Endometrium (tissue), 2 donors: ENCODE results near the gene DCAF8.

Experiments
- FAIRE-seq: peaks from 2 replicates; lab custom pipeline; 2012; peaks lifted over from hg19 to GRCh38; lab: Jason Lieb, UNC
- donor health status: control.
- donor health status: control.

DCAF8 gene

DNA sequence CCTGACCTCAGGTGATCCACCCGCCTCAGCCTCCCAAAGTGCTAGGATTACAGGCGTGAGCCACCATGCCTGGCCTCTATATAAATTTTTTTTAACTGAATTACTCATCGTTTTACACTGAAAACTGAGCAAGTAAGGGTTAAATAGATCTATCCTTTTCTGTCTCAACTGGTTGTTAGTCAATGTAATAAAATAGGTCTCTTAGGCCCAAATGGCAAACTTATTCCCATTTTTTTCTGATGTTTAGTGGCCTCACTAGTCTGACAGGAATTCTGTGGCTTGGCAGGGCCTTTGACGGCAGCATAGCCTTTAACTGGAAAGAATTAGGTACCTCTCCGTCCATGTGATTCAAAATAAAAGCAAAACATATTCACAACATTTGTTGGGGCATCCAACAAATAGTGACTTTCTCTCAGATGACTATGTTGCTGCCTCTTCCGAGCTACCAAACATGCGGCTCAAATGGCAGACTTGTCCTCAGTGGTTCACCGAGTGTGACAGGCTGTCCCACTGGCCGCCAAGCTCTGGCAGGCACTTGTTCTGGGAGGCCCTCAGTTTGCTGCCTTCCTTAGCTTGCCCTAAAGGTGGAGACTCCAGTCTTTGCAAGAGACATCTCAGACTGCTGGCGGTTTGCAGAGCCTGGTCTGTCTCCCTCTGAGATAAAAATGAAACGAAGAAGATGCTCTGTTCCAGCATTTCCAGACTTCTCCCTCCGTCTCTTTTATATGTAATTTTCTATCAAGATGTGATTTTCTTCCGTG is 93.6 kb downstream of the DCAF8 start:
- no peak for FAIRE-seq

DNA sequence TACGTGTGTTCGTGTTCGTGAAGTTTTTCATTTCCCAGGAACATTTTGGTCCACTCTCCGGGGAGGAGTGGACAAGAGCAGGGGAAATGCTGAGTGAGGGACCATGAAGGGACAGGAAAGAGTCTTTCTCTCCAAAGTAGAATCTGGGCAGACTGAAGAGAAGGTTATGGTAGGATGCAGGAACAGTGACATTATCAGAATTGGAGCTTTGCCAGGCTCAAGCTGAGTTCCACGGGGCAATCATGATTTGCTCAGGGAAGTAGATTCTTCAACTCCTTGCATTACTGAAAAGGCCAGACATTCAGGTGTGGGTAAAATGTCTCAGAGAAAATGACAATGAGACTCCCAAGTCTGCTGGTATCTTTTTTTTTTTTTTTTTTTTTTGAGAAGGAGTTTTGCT is 94.3 kb downstream of the DCAF8 start:
- no peak for FAIRE-seq

DNA sequence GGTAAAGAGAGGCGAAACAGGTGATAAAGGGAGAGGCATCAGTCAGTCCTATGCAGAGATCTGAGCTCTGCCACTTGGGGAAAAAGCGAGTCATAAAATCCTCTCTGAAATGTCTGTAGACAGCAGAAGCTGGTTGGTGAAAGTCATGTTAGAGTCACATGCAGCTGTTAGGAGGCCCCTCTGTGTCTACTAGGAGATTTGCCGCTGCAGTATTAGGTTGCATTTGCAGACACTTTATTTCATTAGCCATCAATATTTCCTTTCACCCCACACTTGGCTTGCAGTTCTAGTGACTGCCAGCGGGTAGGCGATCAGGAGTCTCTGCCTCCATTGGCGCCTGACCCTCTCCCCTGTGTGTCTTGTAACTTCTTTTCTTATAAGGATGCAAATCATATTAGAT is 94.8 kb downstream of the DCAF8 start:
- no peak for FAIRE-seq

DNA sequence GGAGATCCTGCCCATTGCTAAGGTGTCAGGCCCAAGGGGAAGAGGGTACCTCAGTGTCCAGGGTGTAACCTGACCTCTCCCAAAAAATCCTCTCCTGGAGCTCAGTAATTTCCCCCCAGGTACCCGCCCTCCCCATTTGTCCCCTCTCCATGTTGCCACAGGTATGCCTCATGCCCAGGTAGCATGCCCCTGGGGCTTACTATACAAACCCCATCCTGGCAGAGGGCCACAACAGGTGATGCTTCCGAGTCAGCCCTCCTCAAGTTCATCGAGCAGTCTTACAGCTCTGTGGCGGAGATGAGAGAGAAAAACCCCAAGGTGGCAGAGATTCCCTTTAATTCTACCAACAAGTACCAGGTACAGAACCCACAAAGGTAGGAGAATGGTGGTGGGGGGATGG is 95.3 kb downstream of the DCAF8 start:
- FAIRE-seq = no peak

DNA sequence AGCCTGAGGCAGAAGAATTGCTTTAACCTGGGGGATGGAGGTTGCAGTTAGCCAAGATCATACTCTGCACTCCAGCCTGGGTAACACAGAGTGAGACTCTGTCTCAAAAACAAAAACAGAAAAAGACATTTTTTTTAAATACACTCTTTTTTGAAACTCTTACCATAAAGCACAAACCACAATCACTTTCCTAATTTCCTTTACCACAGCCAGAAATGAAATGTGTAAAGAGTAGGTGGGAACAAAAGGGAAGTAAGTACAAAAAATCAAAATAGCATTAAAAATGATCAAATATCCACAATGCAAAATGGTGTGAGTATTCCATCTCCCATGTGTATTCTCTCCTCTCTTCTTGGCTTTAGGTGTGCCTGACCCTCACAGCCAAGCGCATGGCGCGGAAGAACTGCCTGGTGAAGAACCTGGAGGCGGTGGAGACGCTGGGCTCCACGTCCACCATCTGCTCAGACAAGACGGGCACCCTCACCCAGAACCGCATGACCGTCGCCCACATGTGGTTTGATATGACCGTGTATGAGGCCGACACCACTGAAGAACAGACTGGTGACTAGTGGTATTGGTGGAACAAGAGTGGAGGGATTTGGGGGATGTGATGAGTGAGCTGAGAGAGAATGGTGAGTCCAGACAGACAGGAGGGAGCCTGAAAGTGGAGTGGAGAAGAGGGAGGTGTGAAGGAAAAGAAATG is 96.0 kb downstream of the DCAF8 start:
- FAIRE-seq = no peak
